ENCODE data around the gene SNAPC1. TPM values are rescaled to one million over a fixed set of nuclear protein-coding genes. Genes with fewer than 3 reads are reported as not detected.

SNAPC1 gene
- total and polyA plus RNA-seq, 9 of the 15 experiments (the other 6 are each of a cell fraction or from before 2014, with no cell fraction given) = 3.7 to 9.0 (median 7.9) TPM

DNA sequence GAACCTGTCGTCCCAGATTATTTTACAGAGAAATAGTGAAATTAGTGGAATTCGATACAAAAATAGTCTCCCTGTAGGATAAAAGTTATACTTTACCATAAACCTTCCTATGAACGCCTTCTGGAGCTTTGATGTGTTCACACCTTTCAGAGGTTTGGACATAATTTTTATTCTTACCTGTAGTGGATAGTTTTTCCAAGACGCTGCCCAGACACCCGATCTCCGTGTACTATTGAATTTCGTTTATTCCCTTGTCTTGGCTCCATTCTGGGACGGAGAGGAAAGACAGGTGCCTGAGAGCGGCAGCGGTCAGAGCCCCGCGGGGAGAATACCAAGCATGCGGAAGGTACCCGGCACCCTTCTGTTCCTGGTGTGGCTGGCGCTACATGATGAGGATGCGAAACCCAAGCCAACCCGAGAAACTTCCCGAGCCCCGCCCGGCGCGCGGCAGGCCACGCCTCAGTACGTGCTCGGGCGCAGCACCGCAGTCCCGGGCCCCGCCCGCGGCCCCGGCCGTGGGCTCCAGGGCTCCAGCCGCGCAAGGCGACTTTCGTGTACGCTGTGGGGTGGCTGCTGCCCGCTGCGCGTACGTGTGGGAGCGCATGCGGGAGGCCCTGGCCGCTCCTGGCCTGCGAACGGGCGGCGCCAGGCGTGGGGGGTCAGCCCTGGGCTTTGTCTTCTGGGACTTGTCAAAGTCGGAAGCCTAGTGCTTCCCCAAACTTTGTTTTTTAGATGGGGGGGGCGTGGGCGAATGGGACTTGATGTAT, 11.3 kb upstream of the SNAPC1 start (continued):
- peak; percentile 74 for TF ChIP-seq CREB1 (IDR thresholded peaks at IDR 0.05)
- TF ChIP-seq CREB1 (CRISPR knock-in tag; IDR thresholded peaks at IDR 0.05) = peak; percentile 20; the same call in 1 of the 2 replicates
- TF ChIP-seq, protein P1, sequence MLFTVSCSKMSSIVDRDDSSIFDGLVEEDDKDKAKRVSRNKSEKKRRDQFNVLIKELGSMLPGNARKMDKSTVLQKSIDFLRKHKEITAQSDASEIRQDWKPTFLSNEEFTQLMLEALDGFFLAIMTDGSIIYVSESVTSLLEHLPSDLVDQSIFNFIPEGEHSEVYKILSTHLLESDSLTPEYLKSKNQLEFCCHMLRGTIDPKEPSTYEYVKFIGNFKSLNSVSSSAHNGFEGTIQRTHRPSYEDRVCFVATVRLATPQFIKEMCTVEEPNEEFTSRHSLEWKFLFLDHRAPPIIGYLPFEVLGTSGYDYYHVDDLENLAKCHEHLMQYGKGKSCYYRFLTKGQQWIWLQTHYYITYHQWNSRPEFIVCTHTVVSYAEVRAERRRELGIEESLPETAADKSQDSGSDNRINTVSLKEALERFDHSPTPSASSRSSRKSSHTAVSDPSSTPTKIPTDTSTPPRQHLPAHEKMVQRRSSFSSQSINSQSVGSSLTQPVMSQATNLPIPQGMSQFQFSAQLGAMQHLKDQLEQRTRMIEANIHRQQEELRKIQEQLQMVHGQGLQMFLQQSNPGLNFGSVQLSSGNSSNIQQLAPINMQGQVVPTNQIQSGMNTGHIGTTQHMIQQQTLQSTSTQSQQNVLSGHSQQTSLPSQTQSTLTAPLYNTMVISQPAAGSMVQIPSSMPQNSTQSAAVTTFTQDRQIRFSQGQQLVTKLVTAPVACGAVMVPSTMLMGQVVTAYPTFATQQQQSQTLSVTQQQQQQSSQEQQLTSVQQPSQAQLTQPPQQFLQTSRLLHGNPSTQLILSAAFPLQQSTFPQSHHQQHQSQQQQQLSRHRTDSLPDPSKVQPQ (CRISPR knock-in tag; IDR thresholded peaks at IDR 0.05; ENCODE audit: borderline replicate concordance) = no peak
- TF ChIP-seq ZNF778 (CRISPR knock-in tag; IDR thresholded peaks at IDR 0.05) = no peak
- TF ChIP-seq SIRT6 (IDR thresholded peaks at IDR 0.05; ENCODE audit: low read depth, low read length) = no peak
- no peak for TF ChIP-seq CC2D1A (IDR thresholded peaks at IDR 0.05)
- TF ChIP-seq HSF4 (CRISPR knock-in tag; IDR thresholded peaks at IDR 0.05; ENCODE audit: borderline replicate concordance) = no peak
- TF ChIP-seq RBM25 (IDR thresholded peaks at IDR 0.05; ENCODE audit: low read depth, low read length, severe bottlenecking) = no peak
- TF ChIP-seq SMARCA5 (IDR thresholded peaks at IDR 0.05) = no peak
- TF ChIP-seq, protein P2, sequence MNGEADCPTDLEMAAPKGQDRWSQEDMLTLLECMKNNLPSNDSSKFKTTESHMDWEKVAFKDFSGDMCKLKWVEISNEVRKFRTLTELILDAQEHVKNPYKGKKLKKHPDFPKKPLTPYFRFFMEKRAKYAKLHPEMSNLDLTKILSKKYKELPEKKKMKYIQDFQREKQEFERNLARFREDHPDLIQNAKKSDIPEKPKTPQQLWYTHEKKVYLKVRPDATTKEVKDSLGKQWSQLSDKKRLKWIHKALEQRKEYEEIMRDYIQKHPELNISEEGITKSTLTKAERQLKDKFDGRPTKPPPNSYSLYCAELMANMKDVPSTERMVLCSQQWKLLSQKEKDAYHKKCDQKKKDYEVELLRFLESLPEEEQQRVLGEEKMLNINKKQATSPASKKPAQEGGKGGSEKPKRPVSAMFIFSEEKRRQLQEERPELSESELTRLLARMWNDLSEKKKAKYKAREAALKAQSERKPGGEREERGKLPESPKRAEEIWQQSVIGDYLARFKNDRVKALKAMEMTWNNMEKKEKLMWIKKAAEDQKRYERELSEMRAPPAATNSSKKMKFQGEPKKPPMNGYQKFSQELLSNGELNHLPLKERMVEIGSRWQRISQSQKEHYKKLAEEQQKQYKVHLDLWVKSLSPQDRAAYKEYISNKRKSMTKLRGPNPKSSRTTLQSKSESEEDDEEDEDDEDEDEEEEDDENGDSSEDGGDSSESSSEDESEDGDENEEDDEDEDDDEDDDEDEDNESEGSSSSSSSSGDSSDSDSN (IDR thresholded peaks at IDR 0.05; ENCODE audit: borderline replicate concordance in 1 of 2, low read depth in 2 of 2, low read length in 2 of 2) = peak in 1 of 2 experiments; percentile 66; a peak in 1 of 4 replicates
- no peak for TF ChIP-seq NFRKB (IDR thresholded peaks at IDR 0.05; ENCODE audit: low read depth)
- no peak for TF ChIP-seq ZNF217 (CRISPR knock-in tag; IDR thresholded peaks at IDR 0.05)
- no peak for TF ChIP-seq ZNF780A (CRISPR knock-in tag; IDR thresholded peaks at IDR 0.05)
- no peak for TF ChIP-seq STAT5A (IDR thresholded peaks at IDR 0.05; ENCODE audit: borderline replicate concordance, low read length)
- no peak for TF ChIP-seq RUNX1 (IDR thresholded peaks at IDR 0.05; ENCODE audit: low read depth)
- no peak for TF ChIP-seq COPS2 (conservative IDR thresholded peaks at IDR 0.05)
- TF ChIP-seq, protein P3, sequence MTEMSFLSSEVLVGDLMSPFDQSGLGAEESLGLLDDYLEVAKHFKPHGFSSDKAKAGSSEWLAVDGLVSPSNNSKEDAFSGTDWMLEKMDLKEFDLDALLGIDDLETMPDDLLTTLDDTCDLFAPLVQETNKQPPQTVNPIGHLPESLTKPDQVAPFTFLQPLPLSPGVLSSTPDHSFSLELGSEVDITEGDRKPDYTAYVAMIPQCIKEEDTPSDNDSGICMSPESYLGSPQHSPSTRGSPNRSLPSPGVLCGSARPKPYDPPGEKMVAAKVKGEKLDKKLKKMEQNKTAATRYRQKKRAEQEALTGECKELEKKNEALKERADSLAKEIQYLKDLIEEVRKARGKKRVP (CRISPR knock-in tag; IDR thresholded peaks at IDR 0.05) = no peak
- TF ChIP-seq L3MBTL2 (IDR thresholded peaks at IDR 0.05) = peak; percentile 53
- TF ChIP-seq, protein P4, sequence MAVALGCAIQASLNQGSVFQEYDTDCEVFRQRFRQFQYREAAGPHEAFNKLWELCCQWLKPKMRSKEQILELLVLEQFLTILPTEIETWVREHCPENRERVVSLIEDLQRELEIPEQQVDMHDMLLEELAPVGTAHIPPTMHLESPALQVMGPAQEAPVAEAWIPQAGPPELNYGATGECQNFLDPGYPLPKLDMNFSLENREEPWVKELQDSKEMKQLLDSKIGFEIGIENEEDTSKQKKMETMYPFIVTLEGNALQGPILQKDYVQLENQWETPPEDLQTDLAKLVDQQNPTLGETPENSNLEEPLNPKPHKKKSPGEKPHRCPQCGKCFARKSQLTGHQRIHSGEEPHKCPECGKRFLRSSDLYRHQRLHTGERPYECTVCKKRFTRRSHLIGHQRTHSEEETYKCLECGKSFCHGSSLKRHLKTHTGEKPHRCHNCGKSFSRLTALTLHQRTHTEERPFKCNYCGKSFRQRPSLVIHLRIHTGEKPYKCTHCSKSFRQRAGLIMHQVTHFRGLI (CRISPR knock-in tag; IDR thresholded peaks at IDR 0.05) = peak; percentile 59; the same call in 1 of the 2 replicates
- 0 out of 2 replicates have a peak, but pooled peaks have one; percentile 55 for TF ChIP-seq TARDBP (IDR thresholded peaks at IDR 0.05)
- TF ChIP-seq POLR2G (IDR thresholded peaks at IDR 0.05; ENCODE audit: low read depth, low read length) = peak; percentile 89
- TF ChIP-seq TEAD1 (CRISPR knock-in tag; IDR thresholded peaks at IDR 0.05) = no peak

All from K562 (cell line).